IMR-90 (cell line): ENCODE data around the gene LRTM1. TPM values are rescaled to one million over a fixed set of nuclear protein-coding genes. Genes with fewer than 3 reads are reported as not detected.

Experiments
- ATAC-seq: fragments of 200-7000 bp; cut with Tn5 transposase; 2 replicates; pipeline ENCODE4 v1.9.1; 2020; ENCODE audit warnings: low read depth, mild to moderate bottlenecking, moderate library complexity
- BruUV-seq: library from RNA; stranded (reverse); fragments of 400-500 nt; replicated peaks from 2 replicates; lab custom pipeline; 2021; lab: Mats Ljungman, UMichigan
- CTCF ChIA-PET: fragments of 300-600 bp; formaldehyde crosslinking; extraction: SDS; loops from one replicate; lab custom pipeline; 2021; ENCODE audit warnings: antibody characterized with exemption; lab: Yijun Ruan, JAX
- POLR2A ChIA-PET: fragments of 300-600 bp; sonication (Branson Sonifier 250); formaldehyde crosslinking; loops from one replicate; lab custom pipeline; 2022; ENCODE audit warnings: antibody characterized with exemption; ENCODE audit not compliant: unreplicated experiment; lab: Charles Lee
- DNase-seq: peaks from one replicate; pipeline ENCODE4 v3.0.0; 2013
- H2AFZ ChIP-seq: replicated peaks from 2 replicates; pipeline ENCODE3; 2013; ENCODE audit warnings: low read length, mild to moderate bottlenecking; ENCODE audit not compliant: poor library complexity
- H2AK5ac ChIP-seq: 2 replicates; pipeline ENCODE4 v1.6.1; 2013; ENCODE audit warnings: low read depth, low read length, inconsistent platforms
- H2AK9ac ChIP-seq: replicated peaks from 2 replicates; pipeline ENCODE3; 2013; ENCODE audit warnings: mild to moderate bottlenecking, low read depth, low read length, moderate library complexity; ENCODE audit not compliant: poor library complexity
- H2BK120ac ChIP-seq: 2 replicates; pipeline ENCODE4 v1.6.1; 2013; ENCODE audit warnings: low read depth, low read length, inconsistent platforms
- H2BK15ac ChIP-seq: 3 replicates; pipeline ENCODE4 v1.6.1; 2013; ENCODE audit warnings: low read depth, low read length, inconsistent platforms
- H2BK20ac ChIP-seq: 2 replicates; pipeline ENCODE4 v1.6.1; 2013; ENCODE audit warnings: low read depth, mild to moderate bottlenecking, inconsistent platforms, low read length, moderate library complexity
- H2BK5ac ChIP-seq: 2 replicates; pipeline ENCODE4 v1.6.1; 2013; ENCODE audit warnings: mild to moderate bottlenecking, low read depth, low read length, inconsistent platforms; ENCODE audit not compliant: poor library complexity, severe bottlenecking
- H3K14ac ChIP-seq: replicated peaks from 2 replicates; pipeline ENCODE4 v1.6.1; 2013; ENCODE audit warnings: low read depth, low read length, inconsistent platforms
- H3K18ac ChIP-seq: 2 replicates; pipeline ENCODE4 v1.6.1; 2013; ENCODE audit warnings: low read depth, low read length, control low read depth
- H3K23ac ChIP-seq: 2 replicates; pipeline ENCODE4 v1.6.1; 2013; ENCODE audit warnings: low read depth, low read length, inconsistent platforms
- H3K27ac ChIP-seq: 2 replicates; pipeline ENCODE4 v1.5.1; 2013; ENCODE audit warnings: mild to moderate bottlenecking, control low read depth, low read length; ENCODE audit not compliant: insufficient read depth
- H3K27me3 ChIP-seq: 2 replicates; pipeline ENCODE4 v1.6.1; 2013; ENCODE audit warnings: low read length; ENCODE audit not compliant: control insufficient read depth, insufficient read depth
- H3K36me3 ChIP-seq: 2 replicates; pipeline ENCODE4 v1.6.1; 2013; ENCODE audit warnings: low read length, mixed read lengths; ENCODE audit not compliant: control insufficient read depth, insufficient read depth
- H3K4ac ChIP-seq: 2 replicates; pipeline ENCODE4 v1.6.1; 2013; ENCODE audit warnings: low read depth, low read length, inconsistent platforms
- H3K4me1 ChIP-seq: 2 replicates; pipeline ENCODE4 v1.6.1; 2013; ENCODE audit warnings: low read length, mixed read lengths; ENCODE audit not compliant: control insufficient read depth, insufficient read depth
- H3K4me2 ChIP-seq: 2 replicates; pipeline ENCODE4 v1.6.1; 2013; ENCODE audit warnings: low read depth, mild to moderate bottlenecking, control low read depth, low read length, moderate library complexity
- H3K4me3 ChIP-seq: 2 replicates; pipeline ENCODE4 v1.5.1; 2013; ENCODE audit warnings: low read depth, mild to moderate bottlenecking, control low read depth, low read length, moderate library complexity; ENCODE audit not compliant: insufficient read depth
- H3K56ac ChIP-seq: 2 replicates; pipeline ENCODE4 v1.6.1; 2013; ENCODE audit warnings: low read length, inconsistent platforms; ENCODE audit not compliant: insufficient read depth; ENCODE audit errors: extremely low read depth
- H3K79me1 ChIP-seq, 2 experiments: 2 replicates each; pipeline ENCODE4 v1.6.1; 2013; ENCODE audit warnings: low read length in 2 of 2, inconsistent platforms in 1 of 2, low read depth in 1 of 2
- H3K9ac ChIP-seq: 2 replicates; pipeline ENCODE4 v1.6.1; 2013; ENCODE audit warnings: low read depth, low read length, control low read depth
- H3K9me1 ChIP-seq: 2 replicates; pipeline ENCODE4 v1.6.1; 2013; ENCODE audit warnings: low read length, inconsistent platforms; ENCODE audit not compliant: insufficient read depth
- H3K9me3 ChIP-seq: 2 replicates; pipeline ENCODE4 v1.6.1; 2013; ENCODE audit warnings: low read length; ENCODE audit not compliant: control insufficient read depth, insufficient read depth
- H4K20me1 ChIP-seq: 2 replicates; pipeline ENCODE4 v1.6.1; 2013; ENCODE audit warnings: low read length, inconsistent platforms; ENCODE audit not compliant: insufficient read depth
- H4K5ac ChIP-seq: 2 replicates; pipeline ENCODE4 v1.6.1; 2013; ENCODE audit warnings: mild to moderate bottlenecking, low read depth, low read length, control low read depth
- H4K8ac ChIP-seq, 2 experiments: 2 replicates each; pipeline ENCODE4 v1.6.1; 2013; ENCODE audit warnings: low read depth in 2 of 2, low read length in 2 of 2, control low read depth in 1 of 2, inconsistent platforms in 1 of 2
- H4K91ac ChIP-seq: 2 replicates; pipeline ENCODE4 v1.6.1; 2013; ENCODE audit warnings: low read depth, low read length, inconsistent platforms; ENCODE audit not compliant: insufficient read depth
- CHD1 ChIP-seq: IDR thresholded peaks from 2 replicates; pipeline ENCODE4 v1.6.1; 2012; ENCODE audit warnings: low read depth, low read length, improper control_type of control experiment
- CTCF ChIP-seq: conservative IDR thresholded peaks from 2 replicates; pipeline ENCODE4 v1.5.1; 2012; ENCODE audit warnings: mild to moderate bottlenecking, low read depth, low read length, improper control_type of control experiment
- ELK1 ChIP-seq: fragments of 150-350 bp; IDR thresholded peaks from 2 replicates; pipeline ENCODE4 v1.6.1; 2016; ENCODE audit warnings: low read depth, mild to moderate bottlenecking, low read length, moderate library complexity, borderline replicate concordance
- FOS ChIP-seq: fragments of 150-350 bp; IDR thresholded peaks from 2 replicates; pipeline ENCODE4 v1.6.1; 2016; ENCODE audit warnings: low read depth, low read length
- MAFK ChIP-seq: IDR thresholded peaks from 2 replicates; pipeline ENCODE4 v1.6.1; 2012; ENCODE audit warnings: low read depth, low read length, improper control_type of control experiment
- MAZ ChIP-seq: IDR thresholded peaks from 2 replicates; pipeline ENCODE4 v1.6.1; 2012; ENCODE audit warnings: low read depth, mild to moderate bottlenecking, low read length, improper control_type of control experiment, moderate library complexity, borderline replicate concordance
- MXI1 ChIP-seq: IDR thresholded peaks from 2 replicates; pipeline ENCODE4 v1.6.1; 2012; ENCODE audit warnings: low read depth, mild to moderate bottlenecking, low read length, moderate library complexity, borderline replicate concordance
- NFE2L2 ChIP-seq: fragments of 150-350 bp; IDR thresholded peaks from 2 replicates; pipeline ENCODE4 v1.6.1; 2016; ENCODE audit warnings: low read depth, mild to moderate bottlenecking, low read length
- POLR2A ChIP-seq: IDR thresholded peaks from 2 replicates; pipeline ENCODE4 v1.6.1; 2012; ENCODE audit warnings: mild to moderate bottlenecking, low read depth, low read length
- RAD21 ChIP-seq: IDR thresholded peaks from 2 replicates; pipeline ENCODE4 v1.6.1; 2012; ENCODE audit warnings: low read length, improper control_type of control experiment
- USF2 ChIP-seq: fragments of 150-350 bp; IDR thresholded peaks from 2 replicates; pipeline ENCODE4 v1.6.1; 2017; ENCODE audit warnings: mild to moderate bottlenecking, antibody characterized with exemption, low read length, low read depth
- WGBS, 2 experiments: methylation state at CpG; one replicate each; pipeline versions ENCODE4 v1.1.5 to v1.1.7; 2013; ENCODE audit warnings: missing lambda C conversion rate in 2 of 2; ENCODE audit not compliant: insufficient read length in 1 of 2; ENCODE audit errors: extremely low coverage in 2 of 2; 5-methylcytosine and 5-hydroxymethylcytosine counted together
- dilution Hi-C: fragments of 300-500 bp; cut with HindIII; formaldehyde crosslinking; loops from one replicate; pipeline ENCODE4 v1.14.3; 2018; ENCODE audit warnings: low sequenced_read_pairs; ENCODE audit not compliant: unreplicated experiment
- in situ Hi-C: fragments of 300-500 bp; cut with MboI; formaldehyde crosslinking; loops from 3 replicates; pipeline ENCODE4 v1.14.3; 2019; ENCODE audit warnings: low sequenced_read_pairs, inconsistent platforms, mixed read lengths
- intact Hi-C: fragments of 100-400 bp; cut with micrococcal nuclease; formaldehyde crosslinking; loops from 2 replicates; pipeline ENCODE4 v1.10.0; 2022
- polyA plus RNA-seq, 3 experiments: library from polyadenylated mRNA; depleted of rRNA; stranded (reverse); fragments of >200 nt; gene quantifications; 2 replicates each; pipeline ENCODE4 v1.2.3, GENCODE V29; 2012; ENCODE audit warnings: low replicate concordance in 1 of 3
- total RNA-seq: library from RNA; depleted of rRNA; stranded (reverse); fragments of >200 nt; gene quantifications from 2 replicates; pipeline ENCODE4 v1.2.3, GENCODE V29; 2012

The LRTM1 gene
- total and polyA plus RNA-seq, 2 of the 4 experiments (the other 2 are of a cell fraction), result not detected

- no peak for TF ChIP-seq CTCF
Observed at GRCh38 chr3:54877730-54878129, 50.1 kb downstream of the LRTM1 start (continued).

DNA sequence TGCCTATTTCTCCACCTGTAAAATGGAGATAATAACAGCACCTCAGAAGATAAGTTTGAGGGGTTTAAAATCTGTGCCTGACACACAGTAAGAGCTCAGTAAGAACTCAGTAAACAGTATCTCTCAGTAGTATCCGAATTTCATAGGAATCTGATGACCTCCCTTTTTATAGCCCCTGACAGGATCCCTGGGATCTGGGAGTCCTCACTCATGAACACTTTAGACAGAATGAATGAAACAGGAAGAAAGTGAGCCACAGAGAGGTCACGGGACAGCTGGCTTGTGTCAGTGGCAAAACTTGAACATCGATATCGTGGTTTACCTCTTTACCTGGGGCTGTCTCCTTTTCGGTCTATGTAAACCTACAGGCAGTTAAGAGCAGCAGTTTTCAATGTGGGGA lies 51.2 kb downstream of the LRTM1 start:
- intact Hi-C loops (loop anchor here (10.0 kb wide), 2 partner anchors 168 to 428 kb away; no protein-coding TSS in a partner anchor), dilution Hi-C loops (no loop called here), in situ Hi-C loops (no loop called here)
- H2AFZ ChIP-seq, result no peak overlapping the region
- H3K36me3 ChIP-seq, result no peaks in the 10 kb centered on the region
- H3K9ac ChIP-seq, result no peak overlapping the region
- H2BK5ac ChIP-seq, result no peak overlapping the region
- no peak overlapping the region for H2AK9ac ChIP-seq
- H3K14ac ChIP-seq, result no peak overlapping the region
- no peak overlapping the region for H3K23ac ChIP-seq
- H3K79me1 ChIP-seq, result no peaks in the 10 kb centered on the region
- H2BK15ac ChIP-seq, result no peak overlapping the region; the same call in 2 of the 3 replicates
- BruUV-seq, result no TSS peak
- H3K27me3 ChIP-seq, result no peaks in the 10 kb centered on the region
- H3K4me1 ChIP-seq, result peaks cover 7% of the 10 kb centered on the region
- no peak overlapping the region for H4K5ac ChIP-seq
- H3K4me2 ChIP-seq, result no peak overlapping the region
- CTCF ChIA-PET, result no interaction called here
- H4K20me1 ChIP-seq, result no peaks in the 10 kb centered on the region
- POLR2A ChIA-PET, result no interaction called here
- no peak overlapping the region for H3K4me3 ChIP-seq
- H3K9me1 ChIP-seq, result peaks cover 2% of the 10 kb centered on the region
- H3K27ac ChIP-seq, result no peak overlapping the region
- no peak overlapping the region for H3K4ac ChIP-seq
- H3K18ac ChIP-seq, result no peak overlapping the region
- no peak overlapping the region; the same call in 1 of the 2 replicates for H4K91ac ChIP-seq
- no peak overlapping the region for H4K8ac ChIP-seq
- H3K56ac ChIP-seq, result no peak overlapping the region
- no peak overlapping the region for H2BK20ac ChIP-seq
- ATAC-seq (no peak), DNase-seq (no peak)
- no peak overlapping the region for H2BK120ac ChIP-seq
- H2AK5ac ChIP-seq, result no peak overlapping the region
- WGBS, 2 experiments, result no CpG with 5 or more reads among the region's 5 CpGs
- H3K9me3 ChIP-seq, result no peaks in the 10 kb centered on the region
- no peak for TF ChIP-seq NFE2L2
- no peak for TF ChIP-seq CTCF
- no peak for TF ChIP-seq POLR2A
- no peak for TF ChIP-seq CHD1
- no peak for TF ChIP-seq RAD21
- TF ChIP-seq MXI1, result no peak
- no peak for TF ChIP-seq FOS
- no peak for TF ChIP-seq ELK1
- TF ChIP-seq MAFK, result no peak
- TF ChIP-seq USF2, result no peak
- no peak for TF ChIP-seq MAZ
